HCEC 1CT (cell line): ENCODE measurements around the gene NUCB1.
"Not testable (repeated sequence)": the region's sequence is repeated elsewhere in the genome, so short reads cannot be mapped to it uniquely, and the experiment has no call there.

Experiments used
- DNase-seq: peaks from one replicate; pipeline ENCODE4 v3.0.0-alpha.2; 2017

NUCB1 gene

GRCh38 chr19:48874303-48875135 lies 25.6 kb upstream of the NUCB1 start:
- peak; percentile 77 for DNase-seq

DNA sequence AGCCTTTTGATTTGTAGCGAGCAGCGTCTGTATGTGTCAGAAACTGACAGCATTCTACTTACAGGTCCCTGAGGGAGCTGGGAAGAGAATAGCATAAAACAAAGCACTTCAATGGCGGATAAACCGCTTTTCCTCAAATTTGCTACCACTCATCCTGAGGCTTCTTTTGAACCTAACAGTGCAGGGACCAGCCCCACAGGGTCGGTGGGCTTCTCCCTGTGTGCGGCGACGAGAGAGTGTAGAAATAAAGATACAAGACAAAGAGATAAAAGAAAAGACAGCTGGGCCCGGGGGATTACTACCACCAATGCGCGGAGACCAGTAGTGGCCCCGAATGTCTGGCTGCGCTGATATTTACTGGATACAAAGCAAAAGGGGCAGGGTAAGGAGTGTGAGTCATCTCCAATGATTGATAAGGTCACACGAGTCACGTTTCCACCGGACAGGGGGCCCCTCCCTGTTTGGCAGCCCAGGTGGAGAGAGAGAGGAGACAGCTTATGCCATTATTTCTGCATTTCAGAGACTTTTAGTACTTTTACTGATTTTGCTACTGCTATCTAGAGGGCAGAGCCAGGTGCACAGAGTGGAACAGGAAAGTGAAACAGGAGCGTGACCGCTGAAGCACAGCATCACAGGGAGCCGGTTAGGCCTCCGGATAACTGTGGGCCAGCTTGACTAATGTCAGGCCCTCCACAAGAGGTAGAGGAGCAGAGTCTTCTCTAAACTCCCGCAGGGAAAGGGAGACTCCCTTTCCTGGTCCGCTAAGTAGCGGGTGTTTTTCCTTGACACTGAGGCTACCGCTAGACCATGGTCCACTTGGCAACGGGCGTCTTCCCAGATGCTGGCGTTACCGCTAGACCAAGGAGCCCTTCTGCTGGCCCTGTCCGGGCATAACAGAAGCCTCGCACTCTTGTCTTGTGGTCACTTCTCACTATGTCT lies 23.8 kb upstream of the NUCB1 start:
- not testable (repeated sequence) for DNase-seq

GRCh38 chr19:48877855-48878195 lies 22.3 kb upstream of the NUCB1 start:
- no peak for DNase-seq

DNA sequence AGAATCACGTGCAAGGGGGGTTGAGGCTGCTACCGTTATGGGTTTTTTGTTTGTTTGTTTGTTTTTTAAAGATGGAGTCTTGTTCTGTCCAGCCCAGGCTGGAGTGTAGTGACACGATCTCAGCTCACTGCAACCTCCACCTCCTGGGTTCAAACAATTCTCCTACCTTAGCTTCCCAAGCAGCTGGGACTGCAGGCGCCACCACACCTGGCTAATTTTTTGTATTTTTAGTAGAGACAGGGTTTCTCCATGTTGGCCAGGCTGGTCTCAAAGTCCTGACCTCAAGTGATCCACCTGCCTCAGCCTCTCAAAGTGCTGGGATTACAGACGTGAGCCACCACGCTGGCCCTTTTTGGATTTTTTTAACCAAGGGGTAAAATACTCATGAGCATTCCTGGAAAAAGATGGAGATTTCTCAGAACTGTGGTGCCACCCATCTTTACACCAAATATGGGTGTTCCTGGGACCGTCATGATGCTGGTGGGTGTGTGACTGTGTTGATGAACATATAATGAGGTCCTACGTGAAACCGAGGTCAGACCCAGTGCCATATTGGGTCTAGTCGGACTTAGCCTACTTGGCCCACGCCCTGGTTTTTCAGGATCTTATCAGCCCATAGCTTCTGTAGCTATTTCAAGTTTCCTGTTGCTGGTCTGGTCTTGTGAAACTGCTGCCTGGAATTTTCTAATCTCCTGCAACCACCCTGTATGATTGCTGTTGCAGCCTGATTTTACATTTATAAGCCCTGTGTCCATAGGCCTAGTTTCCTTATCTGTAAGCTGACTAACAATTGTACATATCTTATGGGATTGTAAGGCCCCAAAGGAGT lies 21.7 kb upstream of the NUCB1 start:
- DNase-seq = no peak

DNA sequence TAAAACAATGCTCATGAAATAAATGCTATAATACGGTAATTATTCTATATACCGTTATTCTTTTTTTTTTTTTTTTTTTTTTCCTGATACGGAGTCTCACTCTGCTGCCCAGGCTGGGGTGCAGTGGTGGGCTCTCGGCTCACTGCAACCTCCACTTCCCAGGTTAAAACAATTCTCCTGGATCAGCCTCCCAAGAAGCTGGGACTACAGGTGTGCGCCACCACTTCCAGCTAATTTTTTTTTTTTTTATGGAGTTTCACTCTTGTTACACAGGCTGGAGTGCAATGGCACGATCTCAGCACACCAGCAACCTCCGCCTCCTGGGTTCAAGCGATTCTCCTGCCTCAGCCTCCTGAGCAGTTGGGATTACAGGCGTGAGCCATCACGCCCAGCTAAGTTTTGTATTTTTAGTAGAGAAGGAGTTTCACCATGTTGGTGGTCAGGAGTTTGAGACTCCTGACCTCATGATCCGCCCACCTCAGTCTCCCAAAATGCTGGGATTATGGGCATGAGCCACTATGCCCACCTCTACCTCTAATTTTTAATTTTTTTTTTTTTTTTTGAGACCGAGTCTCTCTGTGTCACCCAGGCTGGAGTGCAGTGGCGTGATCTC lies 21.0 kb upstream of the NUCB1 start:
- DNase-seq = no peak

GRCh38 chr19:48879696-48880095 lies 20.4 kb upstream of the NUCB1 start:
- not testable (repeated sequence) for DNase-seq

DNA sequence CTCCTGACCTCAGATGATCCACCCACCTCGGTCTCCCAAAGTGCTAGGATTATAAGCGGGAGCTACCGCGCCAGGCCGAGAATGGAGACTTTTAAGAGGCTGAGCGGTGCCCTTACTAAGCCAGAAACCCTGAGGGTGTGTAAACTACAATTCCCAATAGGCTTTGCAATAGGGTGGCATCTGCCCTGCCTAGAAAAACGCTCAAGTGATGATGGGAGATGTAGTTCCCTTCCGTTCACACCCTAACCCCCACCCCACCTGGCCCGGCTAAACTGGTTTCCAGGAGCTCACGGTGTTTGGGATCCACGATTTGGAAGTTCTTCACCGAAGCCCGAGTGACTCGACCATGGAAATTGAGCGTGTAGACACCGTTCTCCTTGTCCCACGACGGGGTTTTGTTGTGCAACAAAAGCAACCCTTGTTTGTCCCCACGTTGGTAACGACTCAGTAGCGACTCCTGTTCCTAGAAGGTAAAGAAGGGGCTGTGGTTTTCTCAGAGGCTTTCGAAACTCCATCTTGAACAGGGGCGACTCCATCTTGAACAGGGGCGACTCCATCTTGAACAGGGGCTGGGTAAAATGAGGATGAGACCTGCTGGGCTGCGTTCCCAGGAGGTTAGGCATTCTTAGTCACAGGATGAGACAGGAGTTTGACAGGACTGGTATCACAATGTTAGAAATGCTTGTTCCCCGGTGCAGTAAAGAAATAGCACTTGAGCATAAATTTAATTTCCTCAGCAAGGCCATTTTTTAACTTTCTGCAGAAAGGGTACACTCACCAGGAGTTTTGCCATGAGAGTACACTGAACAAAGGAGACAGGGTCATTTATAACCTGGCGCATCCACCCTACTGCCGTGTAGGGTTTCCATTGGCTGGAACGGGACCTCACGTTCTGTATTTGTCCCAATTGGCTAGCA lies 18.1 kb upstream of the NUCB1 start:
- no peak for DNase-seq

DNA sequence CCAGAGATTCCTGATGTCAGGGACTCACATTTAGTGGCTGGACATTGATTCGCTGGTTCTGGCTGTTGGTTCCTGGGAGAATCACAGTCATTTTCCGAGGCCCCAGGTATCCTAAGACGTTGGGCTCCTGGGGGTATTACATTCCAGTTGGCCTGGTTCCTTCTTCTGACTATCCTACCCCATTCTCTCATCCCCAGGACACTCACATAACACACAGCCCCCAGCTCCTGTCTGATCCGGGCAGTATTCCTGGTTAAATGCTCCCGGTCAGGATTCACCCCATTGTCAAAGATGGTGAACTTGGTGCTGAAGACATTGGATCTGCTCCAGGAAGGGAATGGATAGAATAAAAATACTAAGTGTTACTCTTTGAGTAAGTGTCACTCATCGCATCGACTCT lies 16.4 kb upstream of the NUCB1 start:
- no peak for DNase-seq

- no peak for DNase-seq
These were observed 12.1 kb upstream of the NUCB1 start for GRCh38 chr19:48887861-48888612.

GRCh38 chr19:48889496-48889895 lies 10.6 kb upstream of the NUCB1 start:
- not testable (repeated sequence) for DNase-seq

- no peak for DNase-seq
These were observed 9.6 kb upstream of the NUCB1 start for GRCh38 chr19:48890551-48890950.

- DNase-seq = no peak
These were observed 4.9 kb upstream of the NUCB1 start for GRCh38 chr19:48895226-48895625.

DNA sequence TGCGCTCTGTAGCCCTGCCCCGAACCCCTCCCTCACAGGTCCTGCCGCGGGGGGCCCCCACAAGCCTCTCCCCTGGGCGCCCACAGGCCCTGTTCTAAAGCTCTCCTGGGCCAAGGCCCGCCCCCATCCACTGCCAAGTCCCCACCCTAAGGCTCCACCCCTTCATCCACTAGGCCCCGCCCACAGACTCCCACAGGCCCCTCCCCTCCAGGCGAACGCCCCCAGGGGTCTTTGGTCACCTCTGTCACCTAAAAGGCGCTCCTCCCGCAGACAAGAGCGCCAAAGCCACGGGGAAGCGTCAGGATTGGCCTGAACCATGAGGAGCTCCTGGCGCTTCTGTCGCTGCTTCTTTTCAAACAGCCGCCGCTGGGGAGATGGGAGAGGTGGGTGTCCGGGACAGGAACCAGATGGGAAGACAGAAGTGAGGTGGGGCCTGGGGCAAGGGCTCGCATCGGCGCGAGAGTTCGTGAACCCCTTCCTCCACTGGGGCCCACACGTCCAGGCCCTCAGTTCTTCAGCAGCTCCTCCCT lies 3.9 kb upstream of the NUCB1 start:
- DNase-seq = no peak

DNA sequence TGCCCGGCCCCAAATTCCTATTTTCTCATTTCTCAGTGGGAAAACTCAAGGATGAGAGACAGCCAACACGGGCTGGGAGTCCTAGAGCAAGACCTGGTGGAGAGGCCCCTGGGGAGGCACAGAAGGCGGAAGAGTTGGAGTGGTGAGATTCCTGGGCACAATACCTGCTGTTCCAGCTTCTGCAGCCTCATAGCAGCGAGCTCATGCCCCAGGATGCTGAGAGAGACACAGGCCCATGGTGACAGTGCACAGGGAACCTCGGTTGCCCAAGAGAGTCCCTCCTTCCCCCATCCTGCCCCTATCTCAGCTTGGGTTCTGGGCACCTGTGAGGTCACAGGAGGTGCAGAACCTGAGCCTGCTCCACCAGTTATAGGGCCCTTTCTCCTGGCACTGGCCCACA lies 2.9 kb upstream of the NUCB1 start:
- no peak for DNase-seq

- DNase-seq = not testable (repeated sequence)
These were observed 744 bp upstream of the NUCB1 start for GRCh38 chr19:48899386-48899749.

GRCh38 chr19:48900477-48901406 lies 630 bp downstream of the NUCB1 start:
- DNase-seq = peak; percentile 48

GRCh38 chr19:48902291-48902690 lies 2.2 kb downstream of the NUCB1 start:
- not testable (repeated sequence) for DNase-seq

GRCh38 chr19:48903788-48904187 lies 3.7 kb downstream of the NUCB1 start:
- DNase-seq = not testable (repeated sequence)

DNA sequence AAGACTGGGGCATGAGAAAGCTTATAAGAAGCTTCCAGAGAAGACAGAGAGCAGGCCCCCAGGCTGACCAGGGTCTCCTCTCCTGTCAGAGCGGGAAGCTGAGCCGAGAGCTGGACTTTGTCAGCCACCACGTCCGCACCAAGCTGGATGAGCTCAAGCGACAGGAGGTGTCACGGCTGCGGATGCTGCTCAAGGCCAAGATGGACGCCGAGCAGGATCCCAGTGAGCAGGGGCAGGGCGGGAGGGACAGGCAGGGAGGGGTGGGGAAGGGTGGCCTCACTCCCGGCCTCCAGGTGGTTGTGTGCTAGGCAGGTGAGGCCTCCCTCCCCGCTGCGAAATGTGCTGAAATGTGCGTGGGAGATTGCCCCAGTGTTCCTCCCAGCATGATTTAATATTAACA lies 5.6 kb downstream of the NUCB1 start:
- no peak for DNase-seq
